ENCODE measurements around the gene HAP1. TPM values are rescaled to one million over a fixed set of nuclear protein-coding genes. Genes with fewer than 3 reads are reported as not detected.

Gene HAP1
- total RNA-seq, 1 donor = under 0.01 TPM

DNA sequence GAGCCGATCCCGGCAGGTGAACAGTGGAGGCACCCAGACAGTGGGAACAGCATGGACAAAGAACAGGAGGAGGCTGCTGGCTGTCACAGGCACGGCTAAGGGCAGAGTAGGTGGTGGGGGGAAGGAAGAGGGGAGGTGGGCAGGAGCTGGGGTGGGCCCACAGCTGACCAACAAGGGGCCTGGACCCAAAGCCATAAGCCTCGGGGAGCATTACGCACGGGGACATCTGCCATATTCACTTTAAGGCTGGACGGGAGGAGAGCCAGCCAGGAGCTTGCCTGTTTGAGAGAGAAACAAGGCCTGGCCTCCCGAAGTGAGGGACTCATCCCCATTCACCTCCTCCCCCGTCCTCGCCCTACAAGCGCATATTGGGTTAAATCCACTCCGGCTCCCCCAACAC lies 19.6 kb upstream of the HAP1 start:
- H3K4me2 ChIP-seq (ENCODE audit: insufficient read depth, low read length) = no peak overlapping the region
- no peaks in the 10 kb centered on the region for H4K20me1 ChIP-seq (ENCODE audit: insufficient read depth, low read length)
- H3K4me1 ChIP-seq (ENCODE audit: insufficient read depth, low read length) = no peaks in the 10 kb centered on the region
- TF ChIP-seq, protein P1, sequence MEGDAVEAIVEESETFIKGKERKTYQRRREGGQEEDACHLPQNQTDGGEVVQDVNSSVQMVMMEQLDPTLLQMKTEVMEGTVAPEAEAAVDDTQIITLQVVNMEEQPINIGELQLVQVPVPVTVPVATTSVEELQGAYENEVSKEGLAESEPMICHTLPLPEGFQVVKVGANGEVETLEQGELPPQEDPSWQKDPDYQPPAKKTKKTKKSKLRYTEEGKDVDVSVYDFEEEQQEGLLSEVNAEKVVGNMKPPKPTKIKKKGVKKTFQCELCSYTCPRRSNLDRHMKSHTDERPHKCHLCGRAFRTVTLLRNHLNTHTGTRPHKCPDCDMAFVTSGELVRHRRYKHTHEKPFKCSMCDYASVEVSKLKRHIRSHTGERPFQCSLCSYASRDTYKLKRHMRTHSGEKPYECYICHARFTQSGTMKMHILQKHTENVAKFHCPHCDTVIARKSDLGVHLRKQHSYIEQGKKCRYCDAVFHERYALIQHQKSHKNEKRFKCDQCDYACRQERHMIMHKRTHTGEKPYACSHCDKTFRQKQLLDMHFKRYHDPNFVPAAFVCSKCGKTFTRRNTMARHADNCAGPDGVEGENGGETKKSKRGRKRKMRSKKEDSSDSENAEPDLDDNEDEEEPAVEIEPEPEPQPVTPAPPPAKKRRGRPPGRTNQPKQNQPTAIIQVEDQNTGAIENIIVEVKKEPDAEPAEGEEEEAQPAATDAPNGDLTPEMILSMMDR (IDR thresholded peaks at IDR 0.05; ENCODE audit: extremely low read depth, low read depth, low read length) = no peak
- peak; percentile 73 for DNase-seq (ENCODE audit: insufficient read length, low spot score, missing footprints)
- no peaks in the 10 kb centered on the region for H3K27me3 ChIP-seq (ENCODE audit: insufficient read depth, low read length)
- H3K9me3 ChIP-seq (ENCODE audit: low read depth, low read length) = no peaks in the 10 kb centered on the region
- H3K4me3 ChIP-seq (ENCODE audit: insufficient read depth, low read length) = no peak overlapping the region
- no peaks in the 10 kb centered on the region for H3K79me2 ChIP-seq (ENCODE audit: insufficient read depth, low read length)
- H2AFZ ChIP-seq (ENCODE audit: low read length) = no peak overlapping the region
- no peaks in the 10 kb centered on the region for H3K36me3 ChIP-seq (ENCODE audit: insufficient read depth, low read length)
- H3K27ac ChIP-seq (ENCODE audit: low read depth, low read length) = no peak overlapping the region

DNA sequence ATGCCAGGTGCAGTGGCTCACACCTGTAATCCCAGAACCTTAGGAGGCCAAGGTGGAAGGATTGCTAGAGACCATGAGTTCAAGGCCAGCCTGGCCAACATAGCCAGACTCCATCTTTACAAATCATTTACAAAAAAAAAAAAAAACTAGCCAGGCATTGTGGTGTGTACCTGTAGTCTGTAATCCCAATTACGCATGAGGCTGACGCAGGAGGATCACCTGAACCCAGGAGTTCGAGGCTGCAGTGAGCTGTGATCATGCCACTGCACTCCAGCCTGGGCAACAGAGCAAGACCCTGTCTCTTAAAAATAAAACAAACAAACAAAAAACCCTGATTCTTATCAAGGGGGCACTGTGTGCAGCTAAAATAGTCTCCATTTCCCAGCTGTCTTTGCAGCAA lies 16.8 kb upstream of the HAP1 start:
- no peak for DNase-seq (ENCODE audit: insufficient read length, low spot score, missing footprints)
- Histone ChIP-seq H3K4me3 (ENCODE audit: insufficient read depth, low read length) (no peak overlapping the region), H3K4me1 (ENCODE audit: insufficient read depth, low read length) (no peaks in the 10 kb centered on the region), H3K27me3 (ENCODE audit: insufficient read depth, low read length) (peaks cover 4% of the 10 kb centered on the region), H3K36me3 (ENCODE audit: insufficient read depth, low read length) (no peaks in the 10 kb centered on the region), H3K79me2 (ENCODE audit: insufficient read depth, low read length) (no peaks in the 10 kb centered on the region), H3K4me2 (ENCODE audit: insufficient read depth, low read length) (no peak overlapping the region), H4K20me1 (ENCODE audit: insufficient read depth, low read length) (no peaks in the 10 kb centered on the region), H3K9me3 (ENCODE audit: low read depth, low read length) (no peaks in the 10 kb centered on the region), H2AFZ (ENCODE audit: low read length) (no peak overlapping the region), H3K27ac (ENCODE audit: low read depth, low read length) (no peak overlapping the region)
- TF ChIP-seq, protein P1 (IDR thresholded peaks at IDR 0.05; ENCODE audit: extremely low read depth, low read depth, low read length) = no peak

DNA sequence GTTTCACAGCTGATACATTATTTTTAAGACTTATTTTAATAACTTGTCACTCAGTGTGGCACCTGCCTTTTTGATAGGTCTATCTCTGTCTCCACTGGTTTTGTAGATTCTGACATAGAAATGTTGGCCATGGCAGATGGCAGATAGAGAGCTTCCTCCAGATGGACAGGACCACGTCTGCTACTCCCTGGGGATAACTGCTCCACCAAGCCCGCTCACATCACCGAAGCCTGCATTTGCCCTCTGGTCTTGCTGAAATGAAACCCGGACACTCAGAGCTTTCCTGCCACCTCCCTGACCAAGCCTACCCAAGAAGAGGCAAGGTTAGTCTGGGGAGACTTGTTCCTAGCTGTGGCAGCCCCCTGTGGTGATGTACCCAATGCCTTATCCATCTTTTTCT lies 16.4 kb upstream of the HAP1 start:
- H3K79me2 ChIP-seq (ENCODE audit: insufficient read depth, low read length) = no peaks in the 10 kb centered on the region
- no peak overlapping the region for H3K4me2 ChIP-seq (ENCODE audit: insufficient read depth, low read length)
- no peaks in the 10 kb centered on the region for H3K9me3 ChIP-seq (ENCODE audit: low read depth, low read length)
- no peaks in the 10 kb centered on the region for H3K36me3 ChIP-seq (ENCODE audit: insufficient read depth, low read length)
- no peaks in the 10 kb centered on the region for H4K20me1 ChIP-seq (ENCODE audit: insufficient read depth, low read length)
- no peak overlapping the region for H3K27ac ChIP-seq (ENCODE audit: low read depth, low read length)
- DNase-seq (ENCODE audit: insufficient read length, low spot score, missing footprints) = peak; percentile 27
- H3K27me3 ChIP-seq (ENCODE audit: insufficient read depth, low read length) = peaks cover 6% of the 10 kb centered on the region
- H3K4me3 ChIP-seq (ENCODE audit: insufficient read depth, low read length) = no peak overlapping the region
- no peak overlapping the region for H2AFZ ChIP-seq (ENCODE audit: low read length)
- TF ChIP-seq, protein P1 (IDR thresholded peaks at IDR 0.05; ENCODE audit: extremely low read depth, low read depth, low read length) = no peak
- no peaks in the 10 kb centered on the region for H3K4me1 ChIP-seq (ENCODE audit: insufficient read depth, low read length)

DNA sequence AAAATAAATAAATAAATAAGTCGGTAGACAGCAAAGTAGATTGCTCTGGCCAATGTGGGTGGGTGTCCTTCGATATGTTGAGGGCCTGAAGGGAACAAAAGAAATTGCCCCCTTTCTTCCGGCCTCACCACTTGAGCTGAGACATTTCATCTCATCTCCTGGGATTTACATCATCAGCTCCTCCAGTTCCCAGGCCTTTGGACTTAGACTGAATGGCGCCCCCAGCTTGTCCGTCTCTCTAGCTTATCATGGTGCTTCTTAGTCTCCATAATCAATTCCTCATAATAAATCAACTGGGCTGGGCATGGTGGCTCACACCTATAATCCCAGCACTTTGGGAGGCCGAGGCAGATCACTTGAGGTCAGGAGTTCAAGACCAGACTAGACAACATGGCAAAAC lies 13.8 kb upstream of the HAP1 start:
- no peaks in the 10 kb centered on the region for H4K20me1 ChIP-seq (ENCODE audit: insufficient read depth, low read length)
- H3K79me2 ChIP-seq (ENCODE audit: insufficient read depth, low read length) = no peaks in the 10 kb centered on the region
- DNase-seq (ENCODE audit: insufficient read length, low spot score, missing footprints) = peak; percentile 14
- no peaks in the 10 kb centered on the region for H3K36me3 ChIP-seq (ENCODE audit: insufficient read depth, low read length)
- peaks cover 10% of the 10 kb centered on the region for H3K27me3 ChIP-seq (ENCODE audit: insufficient read depth, low read length)
- no peak overlapping the region for H2AFZ ChIP-seq (ENCODE audit: low read length)
- H3K9me3 ChIP-seq (ENCODE audit: low read depth, low read length) = no peaks in the 10 kb centered on the region
- H3K27ac ChIP-seq (ENCODE audit: low read depth, low read length) = no peak overlapping the region
- H3K4me2 ChIP-seq (ENCODE audit: insufficient read depth, low read length) = no peak overlapping the region
- TF ChIP-seq, protein P1 (IDR thresholded peaks at IDR 0.05; ENCODE audit: extremely low read depth, low read depth, low read length) = no peak
- H3K4me1 ChIP-seq (ENCODE audit: insufficient read depth, low read length) = no peaks in the 10 kb centered on the region
- H3K4me3 ChIP-seq (ENCODE audit: insufficient read depth, low read length) = no peak overlapping the region
